ENCODE data around the gene MAP3K19. TPM values are rescaled to one million over a fixed set of nuclear protein-coding genes. Genes with fewer than 3 reads are reported as not detected.

The MAP3K19 gene
- total RNA-seq, 2 donors from 2014 or later: not detected

- H3K4me1 ChIP-seq: peaks cover 11% of the 10 kb centered on the region
- no peak overlapping the region for H3K27ac ChIP-seq
- no peak for DNase-seq
- no peak for ATAC-seq
- no peaks in the 10 kb centered on the region for H3K9me3 ChIP-seq
- TF ChIP-seq CTCF (IDR thresholded peaks at IDR 0.05) (no peak), POLR2A (IDR thresholded peaks at IDR 0.05) (no peak)
- H3K27me3 ChIP-seq: no peaks in the 10 kb centered on the region
- no peaks in the 10 kb centered on the region for H3K36me3 ChIP-seq (replicated peaks in 1 of 2; ENCODE audit: insufficient read depth in 1 of 2, low read depth in 2 of 2)
- no peak overlapping the region for H3K4me3 ChIP-seq
- intact Hi-C loops (cut with DNase I): no loop called here
Observed at GRCh38 chr2:135078417-135078816, 31.2 kb upstream of the MAP3K19 start.

- H3K27ac ChIP-seq: no peak overlapping the region
- peaks cover 0 to 3% (median 0%) of the 10 kb centered on the region in 3 donors for H3K9me3 ChIP-seq
- no peak overlapping the region for H3K4me3 ChIP-seq
- H3K4me1 ChIP-seq: peaks cover 13% of the 10 kb centered on the region
- DNase-seq (no peak), ATAC-seq (no peak)
- WGBS, 2 donors: 94 to 95% methylated on average over 2 of the region's 2 CpGs
- no peaks in the 10 kb centered on the region for H3K36me3 ChIP-seq (replicated peaks in 1 of 2; ENCODE audit: insufficient read depth in 1 of 2, low read depth in 2 of 2)
- H3K27me3 ChIP-seq: no peaks in the 10 kb centered on the region
- intact Hi-C loops (cut with DNase I): no loop called here
- TF ChIP-seq CTCF (IDR thresholded peaks at IDR 0.05) (no peak), POLR2A (IDR thresholded peaks at IDR 0.05) (no peak)
Observed at GRCh38 chr2:135076556-135076955, 29.3 kb upstream of the MAP3K19 start.

- H3K4me1 ChIP-seq: peaks cover 13% of the 10 kb centered on the region
- H3K27me3 ChIP-seq: no peaks in the 10 kb centered on the region
- intact Hi-C loops (cut with DNase I): no loop called here
- peak overlapping the region in 1 of 4 donors; percentile 51 for H3K27ac ChIP-seq
- peaks cover 0 to 3% (median 0%) of the 10 kb centered on the region in 3 donors for H3K9me3 ChIP-seq
- WGBS, 2 donors: 34 to 44% methylated on average over 3 of the region's 3 CpGs
- peak; percentile 20 to 30 (median 26) for DNase-seq
- peak; percentile 48 for ATAC-seq
- H3K36me3 ChIP-seq (replicated peaks in 1 of 2; ENCODE audit: insufficient read depth in 1 of 2, low read depth in 2 of 2): no peaks in the 10 kb centered on the region
- no peak for TF ChIP-seq CTCF (IDR thresholded peaks at IDR 0.05)
- TF ChIP-seq POLR2A (IDR thresholded peaks at IDR 0.05): no peak
- no peak overlapping the region for H3K4me3 ChIP-seq
Observed at GRCh38 chr2:135074216-135074615, 27.0 kb upstream of the MAP3K19 start.

- H3K4me1 ChIP-seq: peaks cover 13% of the 10 kb centered on the region
- no peaks in the 10 kb centered on the region for H3K36me3 ChIP-seq (replicated peaks in 1 of 2; ENCODE audit: insufficient read depth in 1 of 2, low read depth in 2 of 2)
- ATAC-seq (no peak), DNase-seq (no peak)
- TF ChIP-seq CTCF (IDR thresholded peaks at IDR 0.05) (no peak), POLR2A (IDR thresholded peaks at IDR 0.05) (no peak)
- H3K27me3 ChIP-seq: no peaks in the 10 kb centered on the region
- peaks cover 0 to 3% (median 0%) of the 10 kb centered on the region in 3 donors for H3K9me3 ChIP-seq
- H3K4me3 ChIP-seq: no peak overlapping the region
- intact Hi-C loops (cut with DNase I): no loop called here
- no peak overlapping the region for H3K27ac ChIP-seq
- WGBS, 2 donors: 92 to 99% methylated on average over 3 of the region's 3 CpGs
Observed at GRCh38 chr2:135072125-135072997, 25.1 kb upstream of the MAP3K19 start.

- DNase-seq (no peak), ATAC-seq (no peak)
- intact Hi-C loops (cut with DNase I): no loop called here
- WGBS, 2 donors: 92 to 94% methylated on average over 1 of the region's 1 CpG
- H3K4me3 ChIP-seq: no peak overlapping the region
- no peaks in the 10 kb centered on the region for H3K9me3 ChIP-seq
- peaks cover 8% of the 10 kb centered on the region for H3K4me1 ChIP-seq
- no peaks in the 10 kb centered on the region for H3K27me3 ChIP-seq
- no peaks in the 10 kb centered on the region for H3K36me3 ChIP-seq (replicated peaks in 1 of 2; ENCODE audit: insufficient read depth in 1 of 2, low read depth in 2 of 2)
- no peak for TF ChIP-seq POLR2A (IDR thresholded peaks at IDR 0.05)
- no peak overlapping the region for H3K27ac ChIP-seq
Observed at GRCh38 chr2:135066710-135067109, 19.5 kb upstream of the MAP3K19 start.
